Measurements from ENCODE around the gene ARHGAP19. TPM values are rescaled to one million over a fixed set of nuclear protein-coding genes. Genes with fewer than 3 reads are reported as not detected.
A peak's percentile ranks its signal among the peaks of the same experiment; 100 is the strongest.

The ARHGAP19 gene
- total RNA-seq, 1 experiment from 2014 or later, result 33.2 TPM

DNA sequence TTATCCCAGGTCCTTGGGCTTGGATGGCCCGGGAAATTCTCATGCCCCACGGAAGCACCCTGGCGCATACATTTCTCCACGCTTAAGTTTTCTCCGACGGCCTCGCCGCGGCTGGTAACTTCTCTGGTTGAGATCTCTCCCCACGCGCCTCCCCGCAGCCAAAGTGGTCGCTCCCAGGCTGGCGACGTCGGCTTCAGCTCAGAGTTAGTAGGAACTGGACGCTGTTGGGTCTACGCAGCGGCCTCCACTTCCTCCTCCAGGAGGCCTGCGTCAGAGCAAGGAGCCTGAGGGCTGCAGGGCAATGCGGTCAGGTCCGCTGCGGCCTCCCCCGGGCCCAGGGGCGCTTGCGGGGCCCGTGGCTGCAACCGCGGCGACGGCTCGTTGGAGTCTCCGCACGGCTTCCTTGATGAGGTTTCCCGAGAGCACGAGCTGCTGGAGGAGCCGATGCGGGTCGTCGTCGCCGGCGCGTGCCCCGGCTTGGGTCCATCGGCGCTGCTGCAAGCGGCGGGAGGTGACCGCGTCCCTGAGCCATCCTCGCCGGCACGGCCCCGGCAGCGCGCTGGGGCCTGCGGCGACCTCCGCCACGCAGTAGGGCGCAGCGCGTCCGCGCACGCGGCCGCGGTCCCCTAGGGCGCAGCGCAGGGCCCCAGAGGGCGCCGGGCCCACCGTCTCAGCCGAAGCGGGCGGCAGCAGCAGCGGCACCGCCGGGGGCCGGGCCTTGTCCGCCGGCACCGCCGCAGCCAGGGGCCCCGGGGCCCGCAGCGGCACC, 41.3 kb upstream of the ARHGAP19 start:
- H3K27me3 ChIP-seq (ENCODE audit: insufficient read depth, low read length), result no peaks in the 10 kb centered on the region
- H3K56ac ChIP-seq (ENCODE audit: insufficient read length, low read depth, low read length), result no peak overlapping the region
- peak overlapping the region; percentile 60 for H3K9ac ChIP-seq (ENCODE audit: extremely low read depth, insufficient read length, low read length)
- Mint-ChIP-seq H3K9me3 (peaks cover 2 to 3% of the 10 kb centered on the region in 2 experiments; a peak in 1 of 5 replicates), H3K27ac (peak overlapping the region; percentile 78 to 98 (median 92)), H3K4me3 (peak overlapping the region; percentile 95 to 96), H3K4me1 (peaks cover 57 to 64% of the 10 kb centered on the region in 2 experiments), H3K36me3 (ENCODE audit: insufficient read depth in 1 of 3, low read depth in 3 of 3) (peaks cover 15 to 45% (median 45%) of the 10 kb centered on the region in 3 experiments), H3K27me3 (ENCODE audit: low read depth) (no peaks in the 10 kb centered on the region; the same call in 1 of the 2 replicates)
- peaks cover 11% of the 10 kb centered on the region; the same call in 1 of the 2 replicates for H3K79me2 ChIP-seq (ENCODE audit: insufficient read depth, low read length)
- H2BK5ac ChIP-seq (ENCODE audit: insufficient read length, low read length), result no peak overlapping the region
- H3K23me2 ChIP-seq (ENCODE audit: insufficient read length, low read depth, low read length, poor library complexity, severe bottlenecking), result peaks cover 20% of the 10 kb centered on the region
- peak; percentile 56 for DNase-seq
- peak overlapping the region; percentile 80 for H3K4me2 ChIP-seq (ENCODE audit: insufficient read depth, insufficient read length, low read length)
- H3K9me3 ChIP-seq (ENCODE audit: control insufficient read depth, low read depth, low read length), result no peaks in the 10 kb centered on the region
- peaks cover 3% of the 10 kb centered on the region for H4K20me1 ChIP-seq (ENCODE audit: control insufficient read depth, insufficient read depth, insufficient read length)
- H3K23ac ChIP-seq (ENCODE audit: insufficient read length, low read depth, low read length), result no peak overlapping the region
- peak overlapping the region; percentile 72 for H3K14ac ChIP-seq (ENCODE audit: insufficient read depth, low read length)
- WGBS (ENCODE audit: extremely low coverage, insufficient read length, low lambda C conversion rate), result no CpG with 5 or more reads among the region's 89 CpGs
- TF ChIP-seq, protein P1, sequence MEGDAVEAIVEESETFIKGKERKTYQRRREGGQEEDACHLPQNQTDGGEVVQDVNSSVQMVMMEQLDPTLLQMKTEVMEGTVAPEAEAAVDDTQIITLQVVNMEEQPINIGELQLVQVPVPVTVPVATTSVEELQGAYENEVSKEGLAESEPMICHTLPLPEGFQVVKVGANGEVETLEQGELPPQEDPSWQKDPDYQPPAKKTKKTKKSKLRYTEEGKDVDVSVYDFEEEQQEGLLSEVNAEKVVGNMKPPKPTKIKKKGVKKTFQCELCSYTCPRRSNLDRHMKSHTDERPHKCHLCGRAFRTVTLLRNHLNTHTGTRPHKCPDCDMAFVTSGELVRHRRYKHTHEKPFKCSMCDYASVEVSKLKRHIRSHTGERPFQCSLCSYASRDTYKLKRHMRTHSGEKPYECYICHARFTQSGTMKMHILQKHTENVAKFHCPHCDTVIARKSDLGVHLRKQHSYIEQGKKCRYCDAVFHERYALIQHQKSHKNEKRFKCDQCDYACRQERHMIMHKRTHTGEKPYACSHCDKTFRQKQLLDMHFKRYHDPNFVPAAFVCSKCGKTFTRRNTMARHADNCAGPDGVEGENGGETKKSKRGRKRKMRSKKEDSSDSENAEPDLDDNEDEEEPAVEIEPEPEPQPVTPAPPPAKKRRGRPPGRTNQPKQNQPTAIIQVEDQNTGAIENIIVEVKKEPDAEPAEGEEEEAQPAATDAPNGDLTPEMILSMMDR (conservative IDR thresholded peaks at IDR 0.05), result no peak
- no peak overlapping the region for H2AFZ ChIP-seq (ENCODE audit: low read length)
- no peak overlapping the region for H2BK20ac ChIP-seq (ENCODE audit: low read depth, low read length, poor library complexity, severe bottlenecking)
- no peak overlapping the region for H2BK120ac ChIP-seq (ENCODE audit: low read depth, low read length, poor library complexity, severe bottlenecking)
- no peak overlapping the region for H2BK12ac ChIP-seq (ENCODE audit: insufficient read length, low read depth, low read length)
- H4K5ac ChIP-seq (ENCODE audit: insufficient read length, low read depth, low read length), result no peak overlapping the region
- H3K4me1 ChIP-seq (ENCODE audit: insufficient read depth, low read length), result peaks cover 15% of the 10 kb centered on the region
- H3K4ac ChIP-seq (ENCODE audit: low read depth, low read length), result no peak overlapping the region; the same call in 1 of the 2 replicates
- peak overlapping the region; percentile 47 for H3K18ac ChIP-seq (ENCODE audit: insufficient read length, low read depth, low read length)
- H2AK5ac ChIP-seq (ENCODE audit: insufficient read length, low read length), result no peak overlapping the region
- H3K79me1 ChIP-seq (ENCODE audit: insufficient read depth, low read depth, low read length, poor library complexity, severe bottlenecking), result peaks cover 4% of the 10 kb centered on the region
- no peak overlapping the region for H3K27ac ChIP-seq (ENCODE audit: insufficient read length, low read depth, low read length)
- H4K8ac ChIP-seq (replicated peaks; ENCODE audit: insufficient read length, low read depth, low read length), result no peak overlapping the region
- H3T11ph ChIP-seq (ENCODE audit: low read length), result no peak overlapping the region
- no peak overlapping the region for H2BK15ac ChIP-seq (ENCODE audit: low read depth, low read length)
- H4K91ac ChIP-seq (ENCODE audit: insufficient read length, low read depth, low read length), result no peak overlapping the region
